ENCODE data around the gene DCTN2.
"Not testable (repeated sequence)": the region's sequence is repeated elsewhere in the genome, so short reads cannot be mapped to it uniquely, and the experiment has no call there.

DCTN2 gene

DNA sequence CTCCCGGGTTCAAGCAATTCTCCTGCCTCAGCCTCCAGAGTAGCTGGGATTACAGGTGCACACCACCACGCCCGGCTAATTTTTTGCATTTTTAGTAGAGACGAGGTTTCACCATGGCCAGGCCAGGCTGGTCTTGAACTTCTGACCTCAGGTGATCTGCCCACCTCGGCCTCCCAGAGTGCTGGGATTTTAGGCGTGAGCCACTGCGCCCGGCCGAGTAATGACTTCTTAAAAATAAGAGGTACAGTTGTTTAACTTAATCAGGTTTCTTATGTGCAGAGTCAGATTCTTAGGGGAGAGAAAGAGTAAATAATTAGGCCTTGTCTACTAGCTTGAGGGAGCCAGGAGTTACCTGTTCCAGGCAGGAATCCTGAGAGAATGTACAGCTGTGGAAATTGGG is 32.7 kb downstream of the DCTN2 start:
- not testable (repeated sequence) for H2AK5ac ChIP-seq (ENCODE audit: low read depth, low read length); H2AFZ ChIP-seq (ENCODE audit: low read length); H4K91ac ChIP-seq (ENCODE audit: low read depth, low read length, poor library complexity); H3K18ac ChIP-seq (ENCODE audit: low read length); H3K4me2 ChIP-seq (ENCODE audit: insufficient read depth, low read length, poor library complexity, severe bottlenecking); H3K9me3 ChIP-seq (replicated peaks in 1 of 2; ENCODE audit: control insufficient read depth in 2 of 2, insufficient read depth in 1 of 2, low read depth in 1 of 2, low read length in 2 of 2); H3K27ac ChIP-seq (replicated peaks; ENCODE audit: low read length); H2BK5ac ChIP-seq (ENCODE audit: low read length); H2BK15ac ChIP-seq (ENCODE audit: low read length); DNase-seq (ENCODE audit: low spot score); H3K9ac ChIP-seq (ENCODE audit: low read depth, low read length, poor library complexity); H3K14ac ChIP-seq (ENCODE audit: low read length); H3K4ac ChIP-seq (ENCODE audit: low read length); H3K27me3 ChIP-seq (ENCODE audit: control insufficient read depth in 3 of 3, insufficient read depth in 3 of 3, low read depth in 1 of 3, low read length in 3 of 3); H3K79me1 ChIP-seq (ENCODE audit: low read depth, low read length); H3K23ac ChIP-seq (ENCODE audit: low read depth, low read length, poor library complexity); H2BK120ac ChIP-seq (ENCODE audit: low read depth, low read length); H3K4me3 ChIP-seq (ENCODE audit: low read length in 2 of 2); H3K4me1 ChIP-seq (ENCODE audit: control insufficient read depth in 2 of 2, insufficient read depth in 1 of 2, low read depth in 1 of 2, low read length in 2 of 2); H2BK12ac ChIP-seq (ENCODE audit: low read length); H4K8ac ChIP-seq (ENCODE audit: low read depth, low read length)
- no CpG with 5 or more reads among the region's 9 CpGs for WGBS, 2 donors (ENCODE audit: extremely low coverage in 2 of 2, insufficient read length in 2 of 2, insufficient replicate concordance in 1 of 2)
- H3K36me3 ChIP-seq (replicated peaks in 1 of 2; ENCODE audit: control insufficient read depth in 2 of 2, insufficient read depth in 2 of 2, low read length in 2 of 2) = peaks cover 47 to 96% of the 10 kb centered on the region in 2 donors

DNA sequence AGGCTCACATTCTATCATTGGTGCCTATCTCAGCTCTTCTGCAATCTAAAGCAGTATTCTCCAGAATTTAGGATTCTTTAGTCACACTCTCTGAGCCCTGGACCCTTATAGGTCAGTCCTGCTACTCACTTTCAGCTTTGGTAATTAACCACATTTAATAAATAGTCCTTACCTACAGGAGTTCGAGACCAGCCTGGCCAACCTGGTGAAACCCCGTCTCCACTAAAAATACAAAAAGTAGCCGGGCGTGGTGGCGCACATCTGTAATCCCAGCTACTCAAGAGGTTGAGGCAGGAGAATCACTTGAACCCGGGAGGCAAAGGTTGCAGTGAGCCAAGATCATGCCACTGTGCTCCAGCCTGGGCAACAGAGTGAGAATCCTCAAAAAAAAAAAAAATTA is 33.3 kb downstream of the DCTN2 start:
- WGBS, 2 donors (ENCODE audit: extremely low coverage in 2 of 2, insufficient read length in 2 of 2, insufficient replicate concordance in 1 of 2) = no CpG with 5 or more reads among the region's 6 CpGs
- not testable (repeated sequence) for H3K9me3 ChIP-seq (replicated peaks in 1 of 2; ENCODE audit: control insufficient read depth in 2 of 2, insufficient read depth in 1 of 2, low read depth in 1 of 2, low read length in 2 of 2); H3K4me2 ChIP-seq (ENCODE audit: insufficient read depth, low read length, poor library complexity, severe bottlenecking); H3K18ac ChIP-seq (ENCODE audit: low read length); H3K27me3 ChIP-seq (ENCODE audit: control insufficient read depth in 3 of 3, insufficient read depth in 3 of 3, low read depth in 1 of 3, low read length in 3 of 3); H3K27ac ChIP-seq (replicated peaks; ENCODE audit: low read length); H4K91ac ChIP-seq (ENCODE audit: low read depth, low read length, poor library complexity); H3K23ac ChIP-seq (ENCODE audit: low read depth, low read length, poor library complexity); H3K79me1 ChIP-seq (ENCODE audit: low read depth, low read length); H3K4ac ChIP-seq (ENCODE audit: low read length); H2BK120ac ChIP-seq (ENCODE audit: low read depth, low read length); H3K14ac ChIP-seq (ENCODE audit: low read length); H2AFZ ChIP-seq (ENCODE audit: low read length); H2BK5ac ChIP-seq (ENCODE audit: low read length); H2BK15ac ChIP-seq (ENCODE audit: low read length); H3K4me1 ChIP-seq (ENCODE audit: control insufficient read depth in 2 of 2, insufficient read depth in 1 of 2, low read depth in 1 of 2, low read length in 2 of 2); H2BK12ac ChIP-seq (ENCODE audit: low read length); H4K8ac ChIP-seq (ENCODE audit: low read depth, low read length); DNase-seq (ENCODE audit: low spot score); H3K9ac ChIP-seq (ENCODE audit: low read depth, low read length, poor library complexity); H3K4me3 ChIP-seq (ENCODE audit: low read length in 2 of 2); H2AK5ac ChIP-seq (ENCODE audit: low read depth, low read length)
- H3K36me3 ChIP-seq (replicated peaks in 1 of 2; ENCODE audit: control insufficient read depth in 2 of 2, insufficient read depth in 2 of 2, low read length in 2 of 2) = peaks cover 47 to 97% of the 10 kb centered on the region in 2 donors

DNA sequence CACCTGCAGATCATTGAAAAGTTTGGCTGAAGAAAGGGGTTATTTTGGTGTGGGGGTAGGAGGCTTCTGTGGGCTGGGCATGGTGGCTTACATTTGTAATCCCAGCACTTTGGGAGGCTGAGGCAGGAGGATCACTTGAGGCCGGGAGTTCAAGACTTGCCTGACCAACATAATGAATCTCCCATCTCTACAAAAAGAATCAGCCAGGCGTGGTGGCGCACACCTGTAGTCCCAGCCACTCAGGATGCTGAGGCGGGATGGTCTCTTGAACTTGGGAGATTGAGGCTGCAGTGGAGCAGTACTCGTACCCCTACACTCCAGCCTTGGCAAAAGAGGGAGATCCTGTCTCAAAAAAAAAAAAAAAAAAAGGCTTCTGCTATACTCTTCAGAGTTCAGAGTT is 33.7 kb downstream of the DCTN2 start:
- Histone ChIP-seq H3K79me1 (ENCODE audit: low read depth, low read length) (no peaks in the 10 kb centered on the region), H3K27me3 (ENCODE audit: control insufficient read depth in 3 of 3, insufficient read depth in 3 of 3, low read depth in 1 of 3, low read length in 3 of 3) (no peaks in the 10 kb centered on the region), H4K91ac (ENCODE audit: low read depth, low read length, poor library complexity) (no peak overlapping the region), H2BK5ac (ENCODE audit: low read length) (no peak overlapping the region), H3K4me1 (ENCODE audit: control insufficient read depth in 2 of 2, insufficient read depth in 1 of 2, low read depth in 1 of 2, low read length in 2 of 2) (no peaks in the 10 kb centered on the region), H3K4me3 (ENCODE audit: low read length in 2 of 2) (no peak overlapping the region), H2BK15ac (ENCODE audit: low read length) (no peak overlapping the region), H3K4me2 (ENCODE audit: insufficient read depth, low read length, poor library complexity, severe bottlenecking) (no peak overlapping the region), H2BK12ac (ENCODE audit: low read length) (no peak overlapping the region), H2AFZ (ENCODE audit: low read length) (no peak overlapping the region), H2BK120ac (ENCODE audit: low read depth, low read length) (no peak overlapping the region), H3K9ac (ENCODE audit: low read depth, low read length, poor library complexity) (no peak overlapping the region), H3K27ac (replicated peaks; ENCODE audit: low read length) (no peak overlapping the region), H2AK5ac (ENCODE audit: low read depth, low read length) (no peak overlapping the region), H3K4ac (ENCODE audit: low read length) (no peak overlapping the region), H3K9me3 (replicated peaks in 1 of 2; ENCODE audit: control insufficient read depth in 2 of 2, insufficient read depth in 1 of 2, low read depth in 1 of 2, low read length in 2 of 2) (peaks cover 0 to 2% of the 10 kb centered on the region in 2 donors), H3K23ac (ENCODE audit: low read depth, low read length, poor library complexity) (no peak overlapping the region), H3K36me3 (replicated peaks in 1 of 2; ENCODE audit: control insufficient read depth in 2 of 2, insufficient read depth in 2 of 2, low read length in 2 of 2) (peaks cover 47 to 96% of the 10 kb centered on the region in 2 donors), H3K18ac (ENCODE audit: low read length) (no peak overlapping the region), H3K14ac (ENCODE audit: low read length) (no peak overlapping the region), H4K8ac (ENCODE audit: low read depth, low read length) (no peak overlapping the region)
- WGBS, 2 donors (ENCODE audit: extremely low coverage in 2 of 2, insufficient read length in 2 of 2, insufficient replicate concordance in 1 of 2) = no CpG with 5 or more reads among the region's 5 CpGs
- no peak for DNase-seq (ENCODE audit: low spot score)

DNA sequence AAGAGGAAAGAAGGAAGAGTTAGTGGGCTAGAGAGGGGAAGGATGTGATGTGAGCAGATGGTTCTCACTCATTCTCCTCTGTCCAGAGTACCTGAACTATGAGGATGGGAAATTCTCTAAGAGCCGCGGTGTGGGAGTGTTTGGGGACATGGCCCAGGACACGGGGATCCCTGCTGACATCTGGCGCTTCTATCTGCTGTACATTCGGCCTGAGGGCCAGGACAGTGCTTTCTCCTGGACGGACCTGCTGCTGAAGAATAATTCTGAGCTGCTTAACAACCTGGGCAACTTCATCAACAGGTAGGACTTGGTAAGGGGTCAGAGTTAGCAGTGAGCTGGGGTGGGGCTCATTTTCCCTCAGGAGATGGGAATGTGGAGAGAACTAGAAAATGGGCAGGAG is 34.3 kb downstream of the DCTN2 start:
- H2AFZ ChIP-seq (ENCODE audit: low read length) = no peak overlapping the region
- no peak for DNase-seq (ENCODE audit: low spot score)
- no peak overlapping the region for H3K27ac ChIP-seq (replicated peaks; ENCODE audit: low read length)
- no peak overlapping the region for H2AK5ac ChIP-seq (ENCODE audit: low read depth, low read length)
- peaks cover 47 to 90% of the 10 kb centered on the region in 2 donors for H3K36me3 ChIP-seq (replicated peaks in 1 of 2; ENCODE audit: control insufficient read depth in 2 of 2, insufficient read depth in 2 of 2, low read length in 2 of 2)
- no CpG with 5 or more reads among the region's 6 CpGs for WGBS, 2 donors (ENCODE audit: extremely low coverage in 2 of 2, insufficient read length in 2 of 2, insufficient replicate concordance in 1 of 2)
- H3K79me1 ChIP-seq (ENCODE audit: low read depth, low read length) = no peaks in the 10 kb centered on the region
- H3K4ac ChIP-seq (ENCODE audit: low read length) = no peak overlapping the region
- no peak overlapping the region for H3K14ac ChIP-seq (ENCODE audit: low read length)
- H3K23ac ChIP-seq (ENCODE audit: low read depth, low read length, poor library complexity) = no peak overlapping the region
- H4K91ac ChIP-seq (ENCODE audit: low read depth, low read length, poor library complexity) = no peak overlapping the region
- no peak overlapping the region for H2BK15ac ChIP-seq (ENCODE audit: low read length)
- H2BK12ac ChIP-seq (ENCODE audit: low read length) = no peak overlapping the region
- no peak overlapping the region for H2BK120ac ChIP-seq (ENCODE audit: low read depth, low read length)
- no peak overlapping the region for H3K4me3 ChIP-seq (ENCODE audit: low read length in 2 of 2)
- no peak overlapping the region for H3K4me2 ChIP-seq (ENCODE audit: insufficient read depth, low read length, poor library complexity, severe bottlenecking)
- no peaks in the 10 kb centered on the region for H3K4me1 ChIP-seq (ENCODE audit: control insufficient read depth in 2 of 2, insufficient read depth in 1 of 2, low read depth in 1 of 2, low read length in 2 of 2)
- no peak overlapping the region for H3K18ac ChIP-seq (ENCODE audit: low read length)
- no peak overlapping the region for H3K9ac ChIP-seq (ENCODE audit: low read depth, low read length, poor library complexity)
- peaks cover 0 to 2% of the 10 kb centered on the region in 2 donors for H3K9me3 ChIP-seq (replicated peaks in 1 of 2; ENCODE audit: control insufficient read depth in 2 of 2, insufficient read depth in 1 of 2, low read depth in 1 of 2, low read length in 2 of 2)
- H4K8ac ChIP-seq (ENCODE audit: low read depth, low read length) = no peak overlapping the region
- no peaks in the 10 kb centered on the region for H3K27me3 ChIP-seq (ENCODE audit: control insufficient read depth in 3 of 3, insufficient read depth in 3 of 3, low read depth in 1 of 3, low read length in 3 of 3)
- H2BK5ac ChIP-seq (ENCODE audit: low read length) = no peak overlapping the region

Measured in neuronal stem cell (in vitro differentiated cells).